Activated CD4-positive, alpha-beta T cell treated with anti-CD3 and anti-CD28 coated beads for 48 hours (primary cell): ENCODE measurements around the gene PPP1R36.
"Not testable (repeated sequence)": the region's sequence is repeated elsewhere in the genome, so short reads cannot be mapped to it uniquely, and the experiment has no call there.

Experiments
- DNase-seq: peaks from one replicate; pipeline ENCODE4 v3.0.0-alpha.2; 2020

Gene PPP1R36

DNA sequence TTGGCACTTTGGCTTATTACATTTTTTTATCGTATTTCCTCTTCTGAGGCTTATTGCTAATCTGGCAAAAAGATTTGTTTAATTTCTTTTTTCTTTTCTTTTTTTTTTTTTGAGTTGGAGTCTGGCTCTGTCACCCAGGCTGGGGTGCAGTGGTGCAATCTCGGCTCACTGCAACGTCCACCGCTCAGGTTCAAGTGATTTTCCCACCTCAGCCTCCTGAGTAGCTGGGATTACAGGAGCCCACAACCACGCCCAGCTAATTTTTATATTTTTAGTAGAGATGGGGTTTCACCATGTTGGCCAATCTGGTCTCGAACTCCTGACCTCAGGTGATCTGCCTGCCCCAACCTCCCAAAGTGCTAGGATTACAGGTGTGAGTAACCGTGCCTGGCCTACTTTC, 19.9 kb downstream of the PPP1R36 start:
- not testable (repeated sequence) for DNase-seq

DNA sequence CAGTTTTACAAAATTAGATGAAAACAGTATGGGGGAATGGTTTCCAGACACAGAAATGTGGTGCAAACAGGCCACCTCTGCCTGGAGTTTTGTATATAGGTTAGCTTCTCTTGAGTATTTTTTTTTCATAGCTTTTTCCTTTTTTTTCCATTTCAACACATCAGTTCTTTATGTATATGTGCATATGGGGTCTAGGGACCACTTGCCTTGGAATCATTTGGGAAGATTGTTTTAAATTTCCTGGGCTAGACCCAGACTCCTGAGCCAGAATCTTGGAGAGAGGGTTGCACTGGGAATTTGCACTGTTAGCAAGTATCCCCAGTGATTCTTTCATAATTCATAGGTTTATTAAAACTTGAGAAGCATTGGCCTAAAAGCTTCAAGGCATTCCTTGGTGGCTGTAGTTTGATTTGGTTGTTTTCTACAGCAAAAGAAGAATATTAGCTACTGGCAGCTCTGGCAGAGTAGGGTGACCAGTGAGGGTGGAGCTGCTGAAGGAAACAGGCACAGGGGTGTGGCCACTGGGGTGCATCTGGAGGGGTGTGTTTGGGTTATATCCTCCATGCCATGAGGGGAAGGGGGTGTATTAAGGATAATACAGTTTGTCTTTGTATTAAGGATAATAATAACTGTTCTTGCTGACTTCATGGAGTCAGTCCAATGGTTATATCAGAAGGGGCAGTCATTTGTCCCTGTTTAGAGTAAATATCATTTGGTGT, 22.8 kb downstream of the PPP1R36 start:
- DNase-seq: no peak

DNA sequence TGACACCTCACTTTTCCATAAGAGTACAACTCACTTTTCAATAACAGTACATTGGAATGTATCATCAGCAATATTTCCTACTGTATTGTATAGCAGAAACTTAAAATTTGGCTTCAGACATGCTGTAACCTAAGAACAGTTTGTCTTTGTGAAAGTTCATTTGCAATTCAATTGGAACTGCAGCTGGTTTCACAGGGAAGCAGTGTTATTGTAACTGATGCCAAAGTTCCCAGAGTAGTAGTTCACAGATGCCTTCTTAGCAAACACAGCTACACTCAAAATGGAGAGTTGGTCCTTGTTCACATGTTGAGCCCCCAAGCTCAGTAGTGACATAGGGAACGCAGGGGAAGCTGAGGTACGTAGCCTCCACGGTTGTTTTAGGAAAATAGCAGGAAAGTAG, 23.3 kb downstream of the PPP1R36 start:
- DNase-seq: no peak

DNA sequence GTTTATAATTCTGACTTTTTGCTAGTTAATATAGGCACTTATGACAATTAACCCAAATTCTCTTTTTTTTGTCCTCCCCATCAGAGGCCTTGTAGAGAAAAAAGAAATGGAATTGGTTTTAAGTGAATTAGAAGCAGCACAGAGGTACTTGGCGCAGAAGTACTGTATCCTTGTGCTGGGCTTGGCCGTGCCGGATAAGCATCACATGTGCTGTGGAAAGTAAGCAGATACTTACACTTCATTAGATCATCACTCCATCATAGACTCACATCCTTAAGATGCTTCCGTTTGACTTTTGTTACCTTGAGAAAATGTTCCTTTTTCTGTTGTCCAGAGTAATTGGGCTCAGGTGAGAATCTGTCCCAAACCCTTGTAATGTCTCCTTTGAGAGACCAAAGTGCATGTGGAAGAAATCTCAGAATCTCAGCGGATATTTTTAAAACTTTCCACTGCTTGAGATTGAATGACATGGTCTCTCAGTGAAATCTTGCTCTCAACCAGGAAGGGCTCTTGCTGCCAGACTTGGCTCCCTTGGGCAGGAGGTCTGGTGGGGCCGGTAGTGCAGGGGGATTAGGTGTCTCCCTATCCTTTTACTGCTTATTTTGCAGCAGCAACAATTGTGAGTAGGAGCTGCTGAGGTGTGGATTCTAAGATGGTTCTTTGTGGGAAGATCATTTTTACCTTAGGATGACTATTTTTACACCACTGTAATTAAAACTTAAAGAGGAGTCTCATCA, 24.8 kb downstream of the PPP1R36 start:
- DNase-seq: no peak

DNA sequence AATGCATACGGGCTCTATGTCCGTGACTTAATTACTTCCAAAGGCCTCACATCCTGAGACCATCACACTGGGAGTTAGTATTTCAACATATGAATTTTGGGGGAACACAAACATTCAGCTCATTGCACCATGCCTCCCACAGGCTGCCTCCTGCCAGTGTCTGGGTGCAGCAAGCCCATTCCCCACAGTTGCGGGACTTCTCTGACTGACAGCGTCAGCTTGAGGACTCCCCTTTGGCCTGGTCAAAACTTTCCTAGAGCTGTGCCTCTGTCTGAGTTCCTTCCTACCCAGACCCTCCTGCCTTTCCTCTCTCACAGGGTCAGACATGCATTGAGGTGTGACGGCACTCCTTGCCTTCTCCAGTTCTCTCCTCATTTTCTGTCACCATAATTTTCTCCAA, 27.4 kb downstream of the PPP1R36 start:
- DNase-seq: no peak

DNA sequence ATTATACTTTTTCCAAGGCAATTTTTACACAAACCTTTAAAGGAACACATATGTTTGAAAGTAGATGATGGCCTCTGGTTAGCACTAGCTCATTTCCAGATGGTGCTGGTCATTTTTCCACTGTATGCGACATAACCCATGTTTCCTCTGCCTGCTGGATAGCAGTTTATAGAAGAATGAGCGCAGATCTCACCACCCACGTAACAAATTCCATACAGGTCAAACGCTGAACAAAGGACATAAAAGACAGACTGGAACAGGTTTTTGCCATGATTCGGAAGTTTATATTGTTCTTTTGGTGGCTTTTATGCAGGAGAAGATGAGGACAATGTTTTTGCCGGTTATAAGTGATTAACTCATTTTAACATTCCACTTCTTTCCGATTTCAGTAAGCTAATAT, 30.7 kb downstream of the PPP1R36 start:
- DNase-seq: no peak

DNA sequence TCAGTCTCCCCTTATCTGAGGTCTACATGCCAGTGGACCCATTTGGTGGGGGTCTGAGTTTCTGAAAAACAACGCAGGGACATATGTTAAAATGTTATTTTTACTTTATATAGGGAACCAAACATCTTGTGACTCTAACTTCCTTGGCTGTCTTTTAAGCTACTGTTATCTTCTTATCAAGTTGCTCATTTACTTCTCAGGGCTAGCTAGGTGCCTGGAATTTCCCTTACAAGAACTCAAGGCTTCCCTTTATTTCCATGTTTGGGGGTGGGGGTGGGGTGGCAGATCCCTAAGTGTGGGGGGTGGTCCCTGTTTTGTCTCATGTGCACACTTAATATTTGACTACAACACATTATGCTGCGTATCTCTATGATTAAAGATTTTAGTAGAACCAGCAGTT, 31.6 kb downstream of the PPP1R36 start:
- DNase-seq: no peak

DNA sequence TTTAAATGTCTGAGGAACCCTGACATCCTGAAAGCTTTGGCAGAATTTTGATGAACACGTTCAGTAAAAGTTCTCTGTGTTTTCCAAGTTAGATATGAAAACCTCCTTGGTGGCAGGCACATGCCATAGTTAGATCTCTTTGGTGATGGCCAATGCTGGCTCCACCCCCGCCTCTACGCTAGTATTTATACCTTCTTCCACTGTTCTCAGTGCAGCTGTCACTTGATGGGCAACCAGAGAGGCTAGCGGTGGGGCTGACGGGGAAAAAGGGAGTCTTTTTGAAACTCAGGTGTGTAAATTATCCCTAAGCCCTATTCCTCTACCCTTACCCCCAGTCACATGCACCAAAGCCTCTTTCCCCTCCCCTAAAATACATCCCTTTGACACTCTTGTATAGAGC, 32.1 kb downstream of the PPP1R36 start:
- no peak for DNase-seq

DNA sequence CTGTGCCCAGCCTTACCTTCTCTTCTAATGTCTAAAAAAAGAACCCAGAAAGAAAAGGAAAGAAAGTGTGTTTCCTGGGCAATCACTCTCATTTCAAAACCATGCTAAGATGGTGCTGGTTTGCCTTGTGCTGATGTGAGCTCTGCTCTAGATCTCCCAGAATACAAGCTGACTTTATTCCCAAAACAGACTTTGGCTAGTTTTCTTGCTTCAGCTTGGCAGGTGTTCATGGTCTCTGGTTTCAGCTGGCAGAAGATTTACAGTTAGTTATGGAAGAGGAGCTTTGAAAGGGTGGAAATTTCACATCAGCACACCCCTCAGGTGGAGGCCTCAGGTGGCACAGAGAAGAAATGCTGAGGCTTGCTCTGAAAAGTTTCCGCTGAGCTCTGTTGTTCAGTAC, 34.4 kb downstream of the PPP1R36 start:
- no peak for DNase-seq

DNA sequence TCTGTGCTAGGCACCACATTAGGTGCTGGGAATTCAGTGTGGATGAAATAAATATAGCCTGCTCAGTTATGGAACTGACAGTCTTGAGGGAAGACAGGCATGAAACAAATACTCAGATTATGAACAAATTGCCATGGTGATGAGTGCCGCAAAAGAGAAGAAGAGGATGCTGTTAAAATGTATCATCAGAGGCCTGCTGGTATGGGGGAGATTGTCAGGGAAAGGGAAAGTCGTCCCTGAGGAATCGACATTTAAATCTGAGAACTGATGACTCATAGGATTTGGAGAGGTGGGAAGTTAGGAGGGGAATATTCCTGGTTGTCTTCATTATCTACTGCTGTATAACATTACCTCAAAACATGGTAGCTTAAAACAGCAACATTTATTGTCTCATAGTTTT, 42.0 kb downstream of the PPP1R36 start:
- no peak for DNase-seq

DNA sequence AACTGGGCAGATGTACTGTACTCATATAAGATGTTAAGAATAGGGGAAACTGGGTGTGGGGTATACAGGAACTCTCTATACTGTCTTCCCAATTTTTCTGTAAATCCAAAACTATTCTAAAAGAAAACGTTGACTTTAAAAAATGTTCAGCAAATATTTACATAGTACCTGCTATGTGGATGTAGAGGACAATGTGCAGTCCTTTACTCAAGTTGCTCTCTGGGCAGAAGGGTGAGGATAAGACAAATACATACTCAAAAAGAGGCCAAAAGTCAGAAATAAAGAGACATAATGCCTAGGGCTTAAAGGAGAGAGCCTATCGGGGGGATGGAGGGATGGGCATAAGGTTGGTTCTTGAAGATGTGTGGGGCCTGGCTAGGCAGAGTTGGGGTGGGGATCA, 44.7 kb downstream of the PPP1R36 start:
- no peak for DNase-seq

DNA sequence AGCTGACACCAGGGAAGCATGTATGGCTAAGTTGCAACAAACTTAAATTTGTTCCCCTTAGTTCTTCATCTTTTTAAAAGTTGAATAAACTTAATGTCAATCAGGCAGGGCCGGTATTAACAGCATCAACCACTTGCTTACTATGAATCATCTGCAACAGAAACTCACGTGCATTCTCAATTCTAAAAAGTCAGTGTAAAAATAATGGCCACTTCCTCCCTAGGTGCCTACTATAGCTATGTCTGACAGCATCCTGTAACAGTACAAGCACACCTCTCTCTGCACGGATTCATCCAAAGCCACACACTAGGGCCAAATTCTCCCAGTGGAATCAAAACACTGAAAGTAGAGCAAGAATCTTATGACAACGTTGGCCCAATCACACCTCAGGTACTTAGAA, 48.6 kb downstream of the PPP1R36 start:
- no peak for DNase-seq

DNA sequence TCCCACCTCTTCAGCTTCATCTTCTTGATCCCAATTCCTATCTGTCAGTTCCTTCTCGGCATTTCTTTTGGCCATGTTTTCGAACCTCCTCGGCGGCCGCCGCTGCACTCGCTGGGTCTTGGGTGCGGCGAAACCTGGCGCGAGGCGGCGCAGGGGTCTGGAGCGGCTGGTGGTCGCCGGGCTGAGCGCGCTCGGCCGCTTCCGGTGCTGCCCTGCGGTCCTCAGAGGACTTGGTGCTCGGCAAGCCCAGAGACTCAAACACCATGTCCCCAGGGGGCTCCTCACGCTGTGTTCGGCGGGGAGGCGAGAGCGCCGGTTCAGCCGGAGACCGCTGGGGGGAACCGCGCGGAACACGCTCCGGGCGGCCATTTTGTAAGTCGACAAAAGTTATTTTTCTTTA, 51.8 kb downstream of the PPP1R36 start:
- DNase-seq: no peak

DNA sequence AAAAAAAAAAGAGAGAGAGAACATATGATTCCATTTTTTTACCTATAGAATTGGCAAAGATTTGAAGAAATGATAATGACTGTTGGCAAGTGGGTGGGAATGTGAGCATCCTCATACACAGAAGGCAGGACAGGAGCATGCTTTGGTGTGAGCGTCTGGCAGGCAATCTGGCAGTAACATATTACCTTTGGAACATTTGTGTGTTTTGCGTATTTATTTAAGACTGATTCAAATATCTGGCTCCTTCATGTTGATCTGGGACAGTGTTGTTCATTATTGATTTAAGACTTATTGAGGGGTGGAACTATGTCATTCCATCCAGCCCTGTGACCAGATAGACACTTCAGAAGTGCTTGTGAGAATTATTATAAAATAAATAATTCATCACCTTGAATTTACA, 53.1 kb downstream of the PPP1R36 start:
- no peak for DNase-seq

DNA sequence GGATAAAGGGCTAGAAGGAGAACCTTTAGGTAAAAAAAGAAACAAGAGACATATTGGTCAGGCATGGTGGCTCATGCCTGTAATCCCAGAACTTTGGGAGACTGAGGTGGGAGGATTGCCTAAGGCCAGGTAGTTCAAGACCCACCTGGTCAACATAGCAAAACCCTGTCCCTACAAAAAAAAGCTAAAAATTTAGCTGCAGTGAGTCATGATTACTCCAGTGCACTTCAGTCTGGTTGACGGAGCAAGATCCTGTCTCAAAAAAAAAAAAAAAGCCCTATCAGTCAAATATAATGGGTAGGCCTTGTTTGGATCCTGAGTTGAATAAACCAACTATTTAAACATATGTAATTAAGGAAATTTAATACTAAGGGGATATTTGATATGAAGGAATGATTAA, 54.2 kb downstream of the PPP1R36 start:
- no peak for DNase-seq

DNA sequence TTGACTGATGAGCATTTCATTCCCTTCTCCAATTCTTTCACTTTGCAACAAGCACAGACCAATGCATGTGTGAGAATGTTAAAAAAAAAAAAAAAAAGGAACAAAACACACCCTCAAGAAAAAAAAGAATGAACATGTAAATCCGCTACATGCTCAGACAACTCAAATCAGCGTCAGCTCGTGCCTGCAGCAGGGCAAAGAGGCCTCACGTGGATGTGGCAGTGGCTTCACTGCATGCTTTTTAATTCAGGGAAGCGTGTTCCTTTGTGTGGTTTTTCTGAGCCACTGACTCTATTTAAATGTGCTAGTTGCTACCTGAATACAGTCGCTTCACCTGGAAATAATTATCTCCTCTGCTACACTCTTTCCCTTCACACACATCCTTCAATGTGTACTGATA, 55.1 kb downstream of the PPP1R36 start:
- DNase-seq: no peak

DNA sequence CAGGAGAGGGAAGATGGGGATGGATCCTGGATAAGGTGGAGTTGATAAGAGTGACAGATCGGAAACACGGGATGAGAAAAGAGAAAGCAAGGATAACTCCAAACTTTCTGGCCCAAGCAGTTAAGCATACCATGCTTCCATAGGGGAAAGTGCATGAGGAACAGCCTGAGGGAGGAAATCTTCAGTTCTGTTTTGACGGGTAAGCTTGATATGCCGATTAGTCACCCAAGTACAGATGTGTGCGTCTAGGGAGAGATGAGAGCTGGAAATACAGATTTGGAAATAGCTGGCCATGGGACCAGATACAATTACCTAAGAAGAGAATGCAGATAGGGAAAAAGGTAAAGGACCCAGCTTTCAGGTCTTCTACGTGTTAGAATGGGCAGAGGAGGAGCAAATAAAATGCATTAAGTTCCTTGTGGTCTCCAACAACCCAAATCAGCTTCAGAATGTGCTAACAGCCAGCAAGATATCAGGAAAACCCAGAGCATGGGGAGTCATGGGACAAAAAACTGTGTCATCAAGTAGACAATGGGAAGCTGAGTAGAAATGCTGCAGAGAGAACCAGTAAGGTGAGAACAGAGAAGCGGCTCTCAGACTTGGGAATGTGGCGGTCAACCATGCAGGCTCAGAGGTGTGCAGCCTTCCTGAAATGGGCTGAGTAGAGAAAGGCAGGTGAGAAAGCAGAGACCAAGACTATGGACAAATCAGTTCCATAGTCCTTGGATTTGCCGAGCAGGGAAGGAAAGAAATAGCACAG, 56.3 kb downstream of the PPP1R36 start:
- no peak for DNase-seq

DNA sequence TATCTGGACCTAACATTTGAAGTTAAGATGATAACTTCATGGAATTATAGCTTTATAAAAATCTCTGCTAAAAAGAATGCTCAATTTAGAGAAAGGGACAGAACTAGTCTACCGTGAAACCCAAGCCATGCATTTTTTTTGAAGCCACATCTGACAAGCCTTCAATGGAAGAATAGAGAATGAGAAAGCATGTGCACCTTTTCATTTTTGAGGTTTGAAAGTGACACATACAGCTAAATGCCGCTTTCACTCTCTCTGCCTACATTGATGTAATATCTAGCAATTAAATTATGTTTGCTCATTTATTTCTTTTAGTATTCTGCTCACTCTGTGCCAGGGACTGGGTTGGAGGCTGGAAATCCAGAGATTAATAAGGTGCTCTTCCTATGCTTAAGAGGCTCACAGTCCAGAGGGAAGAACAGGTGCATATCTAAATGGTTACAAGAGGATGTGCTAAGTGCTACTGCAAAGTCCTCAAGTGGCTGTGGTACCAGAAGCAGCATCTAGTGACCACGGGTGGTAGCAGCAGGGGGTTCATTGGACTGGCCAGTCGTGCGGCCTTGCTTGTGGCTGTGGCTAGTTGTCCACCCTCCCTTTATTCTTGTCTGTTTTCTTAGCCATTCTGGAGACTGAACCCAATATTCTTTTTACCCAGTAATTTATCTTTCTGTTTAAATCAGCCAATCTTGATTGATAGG, 60.4 kb downstream of the PPP1R36 start:
- no peak for DNase-seq

DNA sequence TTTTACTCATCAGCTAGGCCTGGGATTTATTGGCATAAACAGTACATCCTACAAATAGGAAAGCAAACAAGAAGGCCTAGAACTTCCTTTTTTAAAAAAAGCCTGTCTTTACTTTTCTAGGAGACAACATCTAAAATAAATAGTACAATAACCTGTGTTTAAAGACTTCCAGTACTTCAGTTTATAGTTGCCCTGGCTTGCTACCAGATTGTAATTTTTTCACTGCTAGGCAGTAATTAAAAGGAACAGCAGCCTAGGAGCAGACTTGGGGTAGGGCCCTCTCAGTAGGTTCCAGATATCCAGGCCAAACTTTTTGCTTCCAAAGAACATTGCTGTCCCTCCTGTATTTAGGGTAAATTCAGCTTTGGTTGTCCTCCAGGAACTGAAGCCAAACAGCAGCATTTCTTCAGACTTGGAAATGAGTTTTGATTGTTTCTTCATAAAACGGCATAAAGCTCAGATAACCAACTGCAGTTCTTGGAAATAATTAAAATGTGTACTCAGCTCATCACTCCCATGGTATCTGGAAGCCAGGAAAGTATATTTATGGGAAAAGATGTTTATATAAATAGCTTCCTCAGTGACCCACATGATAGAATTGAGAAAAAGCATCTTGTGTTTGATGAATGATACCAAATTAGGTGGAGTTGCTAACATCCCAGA, 61.7 kb downstream of the PPP1R36 start:
- no peak for DNase-seq

DNA sequence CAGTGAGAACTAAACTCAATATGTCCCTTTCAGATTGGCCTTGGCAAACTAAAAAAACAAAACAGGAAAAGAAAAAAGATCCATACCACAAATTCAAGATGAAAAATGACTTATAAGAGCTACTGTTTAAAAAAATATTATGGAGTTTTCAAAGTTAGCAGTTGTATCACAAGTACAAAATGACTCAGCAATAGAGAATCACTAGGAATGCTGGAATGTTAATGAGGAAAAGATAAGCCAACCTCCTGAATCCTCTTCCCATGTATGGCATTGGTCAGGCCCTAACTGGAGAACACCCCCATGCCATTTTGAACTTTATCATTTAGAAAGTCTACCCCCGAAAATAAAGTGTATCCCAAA, 62.2 kb downstream of the PPP1R36 start:
- DNase-seq: no peak

DNA sequence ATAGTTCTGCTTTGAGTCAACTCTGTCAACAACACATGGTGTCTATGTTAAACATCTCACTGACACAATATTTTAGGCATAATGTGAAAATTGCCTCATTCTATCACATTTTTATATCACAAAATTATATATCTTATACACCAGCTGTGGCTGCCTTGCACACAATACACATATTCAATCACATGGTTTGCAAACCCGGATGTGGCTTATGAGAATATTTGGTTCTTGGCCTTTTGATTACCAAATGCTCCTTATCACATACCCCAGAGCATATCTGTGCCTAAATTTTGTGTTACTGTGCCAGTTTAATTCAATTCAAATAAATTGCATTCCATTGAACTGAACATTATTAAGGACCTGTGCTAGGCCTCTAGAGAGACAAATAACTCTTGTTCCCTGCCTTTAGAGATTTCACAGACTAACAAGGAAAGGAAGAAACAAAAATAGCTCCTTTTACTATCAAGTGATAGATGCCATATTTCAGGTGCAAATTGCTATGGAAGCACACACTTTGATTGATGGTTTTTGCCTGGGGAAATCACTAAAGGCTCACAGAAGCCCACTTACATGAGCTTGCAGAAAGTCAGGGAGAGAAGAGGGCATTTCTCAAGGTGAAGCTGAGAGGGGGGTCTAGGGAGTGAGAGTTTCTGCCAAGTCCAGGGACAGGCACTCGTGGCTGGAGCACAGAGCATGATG, 63.4 kb downstream of the PPP1R36 start:
- DNase-seq: no peak

DNA sequence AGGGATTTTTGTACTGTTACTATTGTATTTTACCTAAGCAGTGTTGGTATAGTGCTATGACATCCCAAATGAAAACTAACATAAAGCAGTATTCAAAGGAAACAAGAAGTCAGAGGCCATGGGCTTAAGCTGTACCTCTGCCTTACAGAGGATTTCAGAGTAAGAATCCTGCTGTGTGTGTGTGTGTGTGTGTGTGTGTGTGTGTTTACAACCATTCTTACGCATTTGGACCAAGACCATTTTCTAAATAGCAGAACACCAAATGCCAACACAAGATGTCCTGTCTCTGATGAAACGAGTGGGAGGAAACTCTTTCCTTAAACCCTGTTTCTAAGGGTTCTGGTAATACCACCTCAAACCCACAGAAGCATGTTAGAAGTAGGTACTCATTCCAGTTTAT, 64.4 kb downstream of the PPP1R36 start:
- DNase-seq: no peak
